GM23338 (cell line): Measurements from ENCODE around the gene ZNF581. TPM values are rescaled to one million over a fixed set of nuclear protein-coding genes. Genes with fewer than 3 reads are reported as not detected.

Source experiments
- ATAC-seq: fragments of 200-7000 bp; cut with Tn5 transposase; 3 replicates; pipeline ENCODE4 v1.9.1; 2020
- DNase-seq: peaks from one replicate; pipeline ENCODE4 v3.0.0-alpha.2; 2015; ENCODE audit warnings: low spot score
- H2AFZ ChIP-seq: fragments of 200-600 bp; sonication (generic); 2 replicates; pipeline ENCODE4 v1.8.0; 2016; ENCODE audit warnings: antibody characterized with exemption, mild to moderate bottlenecking, moderate library complexity
- H3F3A ChIP-seq: fragments of 200-600 bp; sonication (generic); replicated peaks from 2 replicates; pipeline ENCODE4 v1.8.0; 2017; ENCODE audit warnings: antibody characterized with exemption, mixed run types, low read depth
- H3K27ac ChIP-seq: fragments of 200-600 bp; sonication (generic); 2 replicates; pipeline ENCODE4 v1.6.1; 2016; ENCODE audit warnings: low read depth
- H3K27me3 ChIP-seq: fragments of 200-600 bp; sonication (generic); 2 replicates; pipeline ENCODE4 v1.8.0; 2016; ENCODE audit warnings: mild to moderate bottlenecking, mixed run types, moderate library complexity; ENCODE audit not compliant: insufficient read depth
- H3K36me3 ChIP-seq: fragments of 200-600 bp; sonication (generic); 2 replicates; pipeline ENCODE4 v1.8.0; 2016; ENCODE audit warnings: mild to moderate bottlenecking; ENCODE audit not compliant: insufficient read depth
- H3K4me1 ChIP-seq: fragments of 200-600 bp; sonication (generic); 2 replicates; pipeline ENCODE4 v1.8.0; 2016; ENCODE audit warnings: mild to moderate bottlenecking, moderate library complexity; ENCODE audit not compliant: insufficient read depth
- H3K4me2 ChIP-seq: fragments of 200-600 bp; sonication (generic); 2 replicates; pipeline ENCODE4 v1.7.1; 2017; ENCODE audit warnings: mixed run types
- H3K4me3 ChIP-seq: fragments of 200-600 bp; sonication (generic); 2 replicates; pipeline ENCODE4 v1.6.1; 2016; ENCODE audit warnings: mixed run types
- H3K79me2 ChIP-seq: fragments of 200-600 bp; sonication (generic); replicated peaks from 2 replicates; pipeline ENCODE4 v1.8.0; 2017; ENCODE audit warnings: mild to moderate bottlenecking; ENCODE audit not compliant: insufficient read depth
- H3K9me2 ChIP-seq: fragments of 200-600 bp; sonication (generic); 2 replicates; pipeline ENCODE4 v1.8.0; 2017; ENCODE audit not compliant: insufficient read depth
- H4K20me1 ChIP-seq: fragments of 200-600 bp; sonication (generic); replicated peaks from 2 replicates; pipeline ENCODE4 v1.8.0; 2017; ENCODE audit warnings: mild to moderate bottlenecking; ENCODE audit not compliant: insufficient read depth
- H3K27ac Mint-ChIP-seq: 2 replicates; pipeline ENCODE4 v1.8.0; 2020; ENCODE audit warnings: inconsistent platforms, mild to moderate bottlenecking, moderate library complexity, mixed read lengths
- H3K27me3 Mint-ChIP-seq: 3 replicates; pipeline ENCODE4 v1.8.0; 2022; ENCODE audit warnings: low read depth, mild to moderate bottlenecking, moderate library complexity, mixed read lengths, inconsistent platforms; ENCODE audit not compliant: insufficient read depth, poor library complexity
- H3K36me3 Mint-ChIP-seq: 3 replicates; pipeline ENCODE4 v1.8.0; 2021; ENCODE audit warnings: low read depth, mild to moderate bottlenecking, inconsistent platforms, moderate library complexity, mixed read lengths
- H3K4me1 Mint-ChIP-seq: 3 replicates; pipeline ENCODE4 v1.8.0; 2020; ENCODE audit warnings: mild to moderate bottlenecking, inconsistent platforms, mixed read lengths
- H3K4me3 Mint-ChIP-seq: 3 replicates; pipeline ENCODE4 v1.8.0; 2021; ENCODE audit warnings: moderate library complexity, mild to moderate bottlenecking, inconsistent platforms, mixed read lengths
- H3K9me3 Mint-ChIP-seq: 3 replicates; pipeline ENCODE4 v1.8.0; 2020; ENCODE audit warnings: moderate library complexity, mild to moderate bottlenecking, inconsistent platforms, mixed read lengths
- CREB1 ChIP-seq: fragments of 250-450 bp; sonication (Bioruptor Pico); IDR thresholded peaks from 2 replicates; pipeline ENCODE4 v1.5.0; 2020; ENCODE audit warnings: low read depth, mild to moderate bottlenecking, moderate library complexity
- CTCF ChIP-seq, 2 experiments: fragments of 200-600 bp in 1 of 2; sonication (generic) in 1 of 2; conservative IDR thresholded peaks; 2 replicates each; pipeline versions ENCODE4 v1.5.1 to v1.6.1; 2016 to 2017; ENCODE audit warnings: antibody characterized with exemption in 2 of 2, low read depth in 2 of 2, mild to moderate bottlenecking in 2 of 2, moderate library complexity in 1 of 2
- EZH2 ChIP-seq: fragments of 200-600 bp; sonication (generic); IDR thresholded peaks from one replicate; pipeline ENCODE4 v1.8.0; 2017; ENCODE audit warnings: antibody characterized with exemption, mild to moderate bottlenecking, low read depth; ENCODE audit not compliant: unreplicated experiment
- EZH2phosphoT487 ChIP-seq: fragments of 200-600 bp; sonication (generic); IDR thresholded peaks from one replicate; pipeline ENCODE4 v1.8.1; 2018; ENCODE audit warnings: antibody characterized with exemption; ENCODE audit not compliant: unreplicated experiment
- JUNB ChIP-seq: IDR thresholded peaks from one replicate; pipeline ENCODE4 v1.6.1; 2016; ENCODE audit warnings: antibody characterized with exemption; ENCODE audit not compliant: unreplicated experiment
- NANOG ChIP-seq: IDR thresholded peaks from 2 replicates; pipeline ENCODE4 v1.6.1; 2016; ENCODE audit warnings: antibody characterized with exemption, borderline replicate concordance
- POLR2AphosphoS5 ChIP-seq: IDR thresholded peaks from 2 replicates; pipeline ENCODE4 v1.6.1; 2016; ENCODE audit warnings: antibody characterized with exemption, low read depth
- STAT1 ChIP-seq: IDR thresholded peaks from one replicate; pipeline ENCODE4 v1.6.1; 2016; ENCODE audit warnings: antibody characterized with exemption; ENCODE audit not compliant: unreplicated experiment
- ZNF114 ChIP-seq: fragments of 250-450 bp; sonication (Bioruptor Pico); IDR thresholded peaks from 2 replicates; pipeline ENCODE4 v1.5.0; 2020; ENCODE audit warnings: mild to moderate bottlenecking, moderate library complexity
- ZNF331 ChIP-seq: fragments of 250-450 bp; sonication (Bioruptor Pico); IDR thresholded peaks from 2 replicates; pipeline ENCODE4 v1.5.0; 2020; ENCODE audit warnings: low read depth, mild to moderate bottlenecking, moderate library complexity
- ZNF462 ChIP-seq: fragments of 250-450 bp; sonication (Bioruptor Pico); IDR thresholded peaks from 2 replicates; pipeline ENCODE4 v1.5.0; 2020; ENCODE audit warnings: mild to moderate bottlenecking, moderate library complexity
- polyA plus RNA-seq: library from polyadenylated mRNA; unstranded; fragments of >200 nt; fragmentation: Nextera tagmentation; extraction: Ambion mirVana; gene quantifications from 2 replicates; pipeline ENCODE4 v1.2.1, GENCODE V29; 2016
- total RNA-seq: library from RNA; depleted of rRNA; stranded (reverse); fragments of >200 nt; shearing (Covaris generic); gene quantifications from 2 replicates; pipeline ENCODE4 v1.2.3, GENCODE V29; 2014
- TF ChIP-seq, protein P1 (sequence below): IDR thresholded peaks from 2 replicates; pipeline ENCODE4 v1.6.1; 2016; ENCODE audit warnings: antibody characterized with exemption
- TF ChIP-seq, protein P2 (sequence below): IDR thresholded peaks from one replicate; pipeline ENCODE4 v1.6.1; 2018; ENCODE audit warnings: antibody characterized with exemption; ENCODE audit not compliant: unreplicated experiment

ZNF581 gene
- total and polyA plus RNA-seq, 2 experiments from 2014 or later: 48.5 to 87.6 TPM

DNA sequence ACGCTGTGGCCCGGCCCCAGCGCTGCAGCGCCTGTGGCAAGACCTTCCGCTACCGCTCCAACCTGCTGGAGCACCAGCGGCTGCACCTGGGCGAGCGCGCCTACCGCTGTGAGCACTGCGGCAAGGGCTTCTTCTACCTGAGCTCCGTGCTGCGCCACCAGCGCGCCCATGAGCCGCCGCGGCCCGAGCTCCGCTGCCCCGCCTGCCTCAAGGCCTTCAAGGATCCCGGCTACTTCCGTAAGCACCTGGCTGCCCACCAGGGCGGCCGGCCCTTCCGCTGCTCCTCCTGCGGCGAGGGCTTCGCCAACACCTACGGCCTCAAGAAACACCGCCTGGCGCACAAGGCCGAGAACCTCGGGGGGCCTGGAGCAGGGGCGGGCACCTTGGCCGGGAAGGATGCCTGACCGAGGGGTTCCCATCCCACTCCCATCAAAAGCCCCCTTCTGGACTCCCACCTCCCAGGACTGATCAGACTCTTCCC lies 27.0 kb upstream of the ZNF581 start:
- DNase-seq: peak; percentile 12
- peaks cover 3% of the 10 kb centered on the region; the same call in 1 of the 2 replicates for H3F3A ChIP-seq
- peaks cover 22% of the 10 kb centered on the region for H3K27me3 Mint-ChIP-seq
- peaks cover 11% of the 10 kb centered on the region for H4K20me1 ChIP-seq
- no peaks in the 10 kb centered on the region for H3K36me3 ChIP-seq
- no peaks in the 10 kb centered on the region for H3K27me3 ChIP-seq
- H3K27ac ChIP-seq: no peak overlapping the region
- H3K4me1 ChIP-seq: no peaks in the 10 kb centered on the region
- H2AFZ ChIP-seq: no peak overlapping the region
- H3K4me3 Mint-ChIP-seq: no peak overlapping the region
- 0 out of 2 replicates have a peak, but pooled peaks cover 2% of the 10 kb centered on the region for H3K79me2 ChIP-seq
- no peak for ATAC-seq
- TF ChIP-seq ZNF114 (CRISPR knock-in tag) (no peak), ZNF462 (no peak), POLR2AphosphoS5 (no peak), EZH2 (no peak), CREB1 (CRISPR knock-in tag) (no peak), CTCF (conservative IDR thresholded peaks at IDR 0.05; ENCODE audit: low read depth in 2 of 2) (no peak), EZH2phosphoT487 (no peak), ZNF331 (CRISPR knock-in tag) (no peak), STAT1 (no peak), NANOG (no peak), JUNB (no peak)
- TF ChIP-seq, protein P1, sequence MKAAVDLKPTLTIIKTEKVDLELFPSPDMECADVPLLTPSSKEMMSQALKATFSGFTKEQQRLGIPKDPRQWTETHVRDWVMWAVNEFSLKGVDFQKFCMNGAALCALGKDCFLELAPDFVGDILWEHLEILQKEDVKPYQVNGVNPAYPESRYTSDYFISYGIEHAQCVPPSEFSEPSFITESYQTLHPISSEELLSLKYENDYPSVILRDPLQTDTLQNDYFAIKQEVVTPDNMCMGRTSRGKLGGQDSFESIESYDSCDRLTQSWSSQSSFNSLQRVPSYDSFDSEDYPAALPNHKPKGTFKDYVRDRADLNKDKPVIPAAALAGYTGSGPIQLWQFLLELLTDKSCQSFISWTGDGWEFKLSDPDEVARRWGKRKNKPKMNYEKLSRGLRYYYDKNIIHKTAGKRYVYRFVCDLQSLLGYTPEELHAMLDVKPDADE: no peak
- TF ChIP-seq, protein P2, sequence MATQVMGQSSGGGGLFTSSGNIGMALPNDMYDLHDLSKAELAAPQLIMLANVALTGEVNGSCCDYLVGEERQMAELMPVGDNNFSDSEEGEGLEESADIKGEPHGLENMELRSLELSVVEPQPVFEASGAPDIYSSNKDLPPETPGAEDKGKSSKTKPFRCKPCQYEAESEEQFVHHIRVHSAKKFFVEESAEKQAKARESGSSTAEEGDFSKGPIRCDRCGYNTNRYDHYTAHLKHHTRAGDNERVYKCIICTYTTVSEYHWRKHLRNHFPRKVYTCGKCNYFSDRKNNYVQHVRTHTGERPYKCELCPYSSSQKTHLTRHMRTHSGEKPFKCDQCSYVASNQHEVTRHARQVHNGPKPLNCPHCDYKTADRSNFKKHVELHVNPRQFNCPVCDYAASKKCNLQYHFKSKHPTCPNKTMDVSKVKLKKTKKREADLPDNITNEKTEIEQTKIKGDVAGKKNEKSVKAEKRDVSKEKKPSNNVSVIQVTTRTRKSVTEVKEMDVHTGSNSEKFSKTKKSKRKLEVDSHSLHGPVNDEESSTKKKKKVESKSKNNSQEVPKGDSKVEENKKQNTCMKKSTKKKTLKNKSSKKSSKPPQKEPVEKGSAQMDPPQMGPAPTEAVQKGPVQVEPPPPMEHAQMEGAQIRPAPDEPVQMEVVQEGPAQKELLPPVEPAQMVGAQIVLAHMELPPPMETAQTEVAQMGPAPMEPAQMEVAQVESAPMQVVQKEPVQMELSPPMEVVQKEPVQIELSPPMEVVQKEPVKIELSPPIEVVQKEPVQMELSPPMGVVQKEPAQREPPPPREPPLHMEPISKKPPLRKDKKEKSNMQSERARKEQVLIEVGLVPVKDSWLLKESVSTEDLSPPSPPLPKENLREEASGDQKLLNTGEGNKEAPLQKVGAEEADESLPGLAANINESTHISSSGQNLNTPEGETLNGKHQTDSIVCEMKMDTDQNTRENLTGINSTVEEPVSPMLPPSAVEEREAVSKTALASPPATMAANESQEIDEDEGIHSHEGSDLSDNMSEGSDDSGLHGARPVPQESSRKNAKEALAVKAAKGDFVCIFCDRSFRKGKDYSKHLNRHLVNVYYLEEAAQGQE: no peak
- H3K9me2 ChIP-seq: no peaks in the 10 kb centered on the region
- H3K4me1 Mint-ChIP-seq: 0 out of 3 replicates have a peak, but pooled peaks cover 2% of the 10 kb centered on the region
- H3K4me2 ChIP-seq: no peak overlapping the region
- H3K4me3 ChIP-seq: no peak overlapping the region
- H3K9me3 Mint-ChIP-seq: peaks cover 5% of the 10 kb centered on the region
- no peak overlapping the region for H3K27ac Mint-ChIP-seq
- peaks cover 52% of the 10 kb centered on the region for H3K36me3 Mint-ChIP-seq
